H1 (cell line): Measurements from ENCODE around the gene SLC12A6. TPM values are rescaled to one million over a fixed set of nuclear protein-coding genes. Genes with fewer than 3 reads are reported as not detected.

Experiments used
- RBBP5 ChIP-seq: IDR thresholded peaks from 2 replicates; pipeline ENCODE4 v1.7.1; 2012; ENCODE audit warnings: low read depth, mild to moderate bottlenecking, inconsistent platforms, low read length, moderate library complexity, borderline replicate concordance
- TAF1 ChIP-seq: IDR thresholded peaks from 2 replicates; pipeline ENCODE4 v1.6.1; 2011; ENCODE audit warnings: mild to moderate bottlenecking, low read depth, low read length
- ZNF274 ChIP-seq: IDR thresholded peaks from 2 replicates; pipeline ENCODE4 v1.7.0; 2012; ENCODE audit warnings: low read length, borderline replicate concordance; ENCODE audit errors: extremely low read depth
- polyA plus RNA-seq, 7 experiments: library from polyadenylated mRNA; depleted of rRNA in 3 of 7; stranded (reverse) in 5 of 7; unstranded in 2 of 7; fragments of >200 nt in 5 of 7; fragments of 200-250 nt in 2 of 7; gene quantifications; 1 replicate in 5 of 7; 2 replicates in 1 of 7; 4 replicates in 1 of 7; pipeline versions ENCODE4 v1.2.1 to v1.2.3, GENCODE V29; 2011 to 2013; ENCODE audit warnings: missing spikeins in 2 of 7, mixed read lengths in 2 of 7
- total RNA-seq: library from RNA; stranded (reverse); fragmentation: NEBNext Ultra II Directional; extraction: Animal tissue kit (Norgen Biotek cat#: 25700); gene quantifications from 2 replicates; pipeline ENCODE4 v1.2.1, GENCODE V29; 2021
- TF ChIP-seq, protein P1 (sequence below): IDR thresholded peaks from 2 replicates; pipeline ENCODE4 v1.6.1; 2012; ENCODE audit warnings: inconsistent platforms

SLC12A6 gene
- total and polyA plus RNA-seq, 2 of the 8 experiments (the other 6 are each of a cell fraction or from before 2014, with no cell fraction given), result 9.2 to 11.1 TPM

DNA sequence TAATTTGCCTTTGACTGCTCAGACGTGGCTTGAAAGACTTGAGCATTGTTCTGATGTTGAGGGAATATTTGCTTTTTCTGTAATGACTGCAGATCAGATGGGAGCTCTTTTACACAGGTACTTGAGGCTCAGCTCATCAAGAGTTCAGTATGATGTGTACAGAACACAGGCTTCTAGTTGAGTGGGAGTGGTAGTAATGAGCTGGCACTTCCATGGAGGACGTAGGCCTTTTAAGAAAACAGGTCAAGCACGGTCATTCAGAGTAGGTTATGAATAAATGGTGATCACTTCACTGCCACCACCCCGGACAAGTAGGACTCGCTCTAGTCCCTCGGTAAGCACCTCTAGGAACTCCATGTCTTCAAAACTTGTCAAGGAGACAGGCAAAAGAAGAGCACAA, 104.0 kb downstream of the SLC12A6 start (continued):
- no peak for TF ChIP-seq RBBP5
- no peak for TF ChIP-seq ZNF274
- TF ChIP-seq, protein P1, sequence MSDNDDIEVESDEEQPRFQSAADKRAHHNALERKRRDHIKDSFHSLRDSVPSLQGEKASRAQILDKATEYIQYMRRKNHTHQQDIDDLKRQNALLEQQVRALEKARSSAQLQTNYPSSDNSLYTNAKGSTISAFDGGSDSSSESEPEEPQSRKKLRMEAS, result no peak
- TF ChIP-seq TAF1, result no peak
